DOHH2 (cell line): Measurements from ENCODE around the gene SLITRK3.

Source experiments
- H3F3A ChIP-seq: fragments of 200-600 bp; sonication (generic), shearing (Covaris generic); 2 replicates; pipeline ENCODE4 v1.6.0; 2016; ENCODE audit warnings: antibody characterized with exemption, mild to moderate bottlenecking; ENCODE audit not compliant: control insufficient read depth, insufficient read depth
- H3K27ac ChIP-seq: fragments of 200-600 bp; sonication (generic); 2 replicates; pipeline ENCODE4 v1.5.1; 2014; ENCODE audit warnings: low read depth, mild to moderate bottlenecking, low read length, moderate library complexity
- H3K27me3 ChIP-seq: fragments of 200-600 bp; sonication (generic); 2 replicates; pipeline ENCODE4 v1.6.1; 2014; ENCODE audit warnings: mild to moderate bottlenecking, low read length, mixed read lengths; ENCODE audit not compliant: control insufficient read depth
- H3K36me3 ChIP-seq: fragments of 200-600 bp; sonication (generic); 2 replicates; pipeline ENCODE4 v1.6.1; 2014; ENCODE audit warnings: mild to moderate bottlenecking, low read length, moderate library complexity, mixed read lengths; ENCODE audit not compliant: control insufficient read depth
- H3K4me1 ChIP-seq: fragments of 200-600 bp; sonication (generic); 2 replicates; pipeline ENCODE4 v1.6.1; 2014; ENCODE audit warnings: mild to moderate bottlenecking, low read length, mixed read lengths; ENCODE audit not compliant: control insufficient read depth
- H3K4me2 ChIP-seq: fragments of 200-600 bp; sonication (generic); 2 replicates; pipeline ENCODE4 v1.6.0; 2014; ENCODE audit warnings: mild to moderate bottlenecking, low read length, moderate library complexity
- H3K4me3 ChIP-seq: fragments of 200-600 bp; sonication (generic); 2 replicates; pipeline ENCODE4 v1.5.1; 2014; ENCODE audit warnings: mild to moderate bottlenecking, low read length, mixed read lengths
- H3K79me2 ChIP-seq: fragments of 200-600 bp; sonication (generic); 2 replicates; pipeline ENCODE4 v1.6.1; 2014; ENCODE audit warnings: mild to moderate bottlenecking, low read length, mixed read lengths; ENCODE audit not compliant: control insufficient read depth
- H3K9me2 ChIP-seq: fragments of 200-600 bp; sonication (generic); replicated peaks from 2 replicates; pipeline ENCODE4 v1.6.1; 2014; ENCODE audit warnings: mild to moderate bottlenecking, low read length, mixed read lengths; ENCODE audit not compliant: control insufficient read depth
- H3K9me3 ChIP-seq: fragments of 200-600 bp; sonication (generic); 2 replicates; pipeline ENCODE4 v1.6.1; 2014; ENCODE audit warnings: antibody characterized with exemption, low read length, mixed read lengths; ENCODE audit not compliant: control insufficient read depth, insufficient read depth
- H4K20me1 ChIP-seq: fragments of 200-600 bp; sonication (generic); 2 replicates; pipeline ENCODE4 v1.6.0; 2014; ENCODE audit warnings: low read depth, mild to moderate bottlenecking, antibody characterized with exemption, low read length, moderate library complexity; ENCODE audit not compliant: control insufficient read depth, insufficient read depth
- CTCF ChIP-seq: fragments of 200-600 bp; sonication (generic); IDR thresholded peaks from one replicate; pipeline ENCODE4 v1.5.1; 2014; ENCODE audit warnings: antibody characterized with exemption, mild to moderate bottlenecking, low read depth, low read length; ENCODE audit not compliant: poor library complexity, severe bottlenecking
- EZH2phosphoT487 ChIP-seq: fragments of 200-600 bp; sonication (generic); IDR thresholded peaks from 2 replicates; pipeline ENCODE4 v1.6.1; 2017; ENCODE audit warnings: borderline replicate concordance, mild to moderate bottlenecking, antibody characterized with exemption, low read length, moderate library complexity, mixed read lengths

SLITRK3 gene

GRCh38 chr3:165170236-165170635, 25.9 kb downstream of the SLITRK3 start:
- H3K36me3 ChIP-seq, result no peaks in the 10 kb centered on the region

GRCh38 chr3:165169368-165169767, 26.8 kb downstream of the SLITRK3 start:
- Histone ChIP-seq H3K36me3 (no peaks in the 10 kb centered on the region), H3K27ac (no peak overlapping the region), H4K20me1 (no peaks in the 10 kb centered on the region), H3K4me3 (no peak overlapping the region), H3F3A (no peaks in the 10 kb centered on the region), H3K9me3 (no peaks in the 10 kb centered on the region), H3K79me2 (no peaks in the 10 kb centered on the region), H3K4me1 (no peaks in the 10 kb centered on the region), H3K4me2 (no peak overlapping the region), H3K9me2 (no peaks in the 10 kb centered on the region), H3K27me3 (no peaks in the 10 kb centered on the region)
- TF ChIP-seq CTCF (no peak), EZH2phosphoT487 (no peak)

More at GRCh38 chr3:165170236-165170635, 25.9 kb downstream of the SLITRK3 start:
- no peak for TF ChIP-seq EZH2phosphoT487
- no peak for TF ChIP-seq CTCF
- no peak overlapping the region for H3K27ac ChIP-seq
- no peaks in the 10 kb centered on the region for H3K79me2 ChIP-seq
- H3K9me2 ChIP-seq, result no peaks in the 10 kb centered on the region
- no peaks in the 10 kb centered on the region for H4K20me1 ChIP-seq
- H3K4me1 ChIP-seq, result no peaks in the 10 kb centered on the region
- no peak overlapping the region for H3K4me3 ChIP-seq
- no peaks in the 10 kb centered on the region for H3F3A ChIP-seq
- H3K4me2 ChIP-seq, result no peak overlapping the region
- no peaks in the 10 kb centered on the region for H3K27me3 ChIP-seq
- no peaks in the 10 kb centered on the region for H3K9me3 ChIP-seq

DNA sequence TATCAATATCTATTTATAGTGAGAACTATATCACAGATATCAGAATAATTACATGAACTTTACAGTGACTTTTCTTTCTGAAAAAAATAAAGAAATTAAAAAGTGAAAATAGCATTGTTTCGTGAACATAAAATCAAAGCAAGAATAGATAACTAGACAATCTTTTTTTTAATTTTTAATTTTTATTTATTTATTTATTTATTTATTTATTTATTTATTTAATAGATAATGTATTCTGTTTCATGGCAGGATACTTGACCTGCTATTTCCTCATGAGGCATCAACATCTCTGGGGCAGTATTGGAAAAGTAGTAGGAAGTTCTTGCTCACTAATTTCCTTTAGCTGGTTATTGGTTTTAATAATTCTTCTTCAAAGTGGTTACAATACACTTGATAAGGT, 33.3 kb downstream of the SLITRK3 start:
- Histone ChIP-seq H3K27me3 (no peaks in the 10 kb centered on the region), H4K20me1 (no peaks in the 10 kb centered on the region), H3K4me1 (no peaks in the 10 kb centered on the region), H3K9me3 (no peaks in the 10 kb centered on the region), H3K27ac (no peak overlapping the region), H3F3A (no peaks in the 10 kb centered on the region), H3K79me2 (no peaks in the 10 kb centered on the region), H3K4me3 (no peak overlapping the region), H3K9me2 (no peaks in the 10 kb centered on the region), H3K4me2 (no peak overlapping the region), H3K36me3 (no peaks in the 10 kb centered on the region)
- TF ChIP-seq EZH2phosphoT487, result no peak
- no peak for TF ChIP-seq CTCF
